NB4 (cell line): Measurements from ENCODE around the gene ECEL1.

Experiments used
- DNase-seq: peaks from one replicate; pipeline ENCODE4 v3.0.0; 2010; ENCODE audit warnings: low read depth
- H3K4me3 ChIP-seq: one replicate; pipeline ENCODE4 v1.5.1; 2011; ENCODE audit warnings: mild to moderate bottlenecking, low read depth, low read length, moderate library complexity
- CTCF ChIP-seq: IDR thresholded peaks from one replicate; pipeline ENCODE4 v1.5.1; 2012; ENCODE audit warnings: low read depth, low read length
- MAX ChIP-seq: IDR thresholded peaks from 2 replicates; pipeline ENCODE4 v1.6.1; 2011; ENCODE audit warnings: low read depth, low read length
- MYC ChIP-seq: IDR thresholded peaks from 2 replicates; pipeline ENCODE4 v1.6.1; 2011; ENCODE audit warnings: low read depth, low read length
- POLR2A ChIP-seq: IDR thresholded peaks from 2 replicates; pipeline ENCODE4 v1.6.1; 2011; ENCODE audit warnings: mild to moderate bottlenecking; ENCODE audit not compliant: insufficient read length; ENCODE audit errors: extremely low read depth

Gene ECEL1

GRCh38 chr2:232486558-232487384, 863 bp downstream of the ECEL1 start:
- H3K4me3 ChIP-seq, result no peak overlapping the region
- TF ChIP-seq MYC (no peak), CTCF (no peak), MAX (no peak), POLR2A (no peak)
- no peak for DNase-seq

- no peak overlapping the region for H3K4me3 ChIP-seq
- TF ChIP-seq POLR2A (no peak), CTCF (no peak), MYC (no peak), MAX (no peak)
- DNase-seq, result no peak
These were observed 1.7 kb downstream of the ECEL1 start for GRCh38 chr2:232485757-232486557.

GRCh38 chr2:232485348-232485756, 2.3 kb downstream of the ECEL1 start:
- no peak overlapping the region for H3K4me3 ChIP-seq
- no peak for TF ChIP-seq MYC
- TF ChIP-seq MAX, result no peak
- no peak for TF ChIP-seq CTCF
- no peak for TF ChIP-seq POLR2A
- peak; percentile 34 for DNase-seq

- DNase-seq, result no peak
- no peak for TF ChIP-seq POLR2A
- H3K4me3 ChIP-seq, result no peak overlapping the region
These were observed 2.8 kb downstream of the ECEL1 start for GRCh38 chr2:232484628-232485347.

GRCh38 chr2:232483923-232484627, 3.6 kb downstream of the ECEL1 start:
- DNase-seq, result no peak
- TF ChIP-seq MAX, result no peak
- TF ChIP-seq POLR2A, result no peak
- no peak for TF ChIP-seq CTCF
- no peak for TF ChIP-seq MYC
- H3K4me3 ChIP-seq, result no peak overlapping the region
